Gastrocnemius medialis (tissue), 4 donors: ENCODE data around the gene ANKRD9.

Experiments
- POLR2A ChIP-seq, 2 donors: fragments of 450-650 bp; IDR thresholded peaks; one replicate each; pipeline ENCODE4 v1.6.1; 2017; ENCODE audit warnings: antibody characterized with exemption in 2 of 2, mild to moderate bottlenecking in 2 of 2, moderate library complexity in 2 of 2
- TF ChIP-seq, protein P1 (sequence below), 5 experiments: fragments of 450-650 bp in 3 of 5; fragments of 200-600 bp in 2 of 5; sonication (generic) in 2 of 5; IDR thresholded peaks in 4 of 5; conservative IDR thresholded peaks in 1 of 5; 1 replicate in 4 of 5; 2 replicates in 1 of 5; pipeline ENCODE4 v1.5.1; 2016 to 2019; ENCODE audit warnings: antibody characterized with exemption in 5 of 5, mild to moderate bottlenecking in 3 of 5, moderate library complexity in 3 of 5

DNA sequence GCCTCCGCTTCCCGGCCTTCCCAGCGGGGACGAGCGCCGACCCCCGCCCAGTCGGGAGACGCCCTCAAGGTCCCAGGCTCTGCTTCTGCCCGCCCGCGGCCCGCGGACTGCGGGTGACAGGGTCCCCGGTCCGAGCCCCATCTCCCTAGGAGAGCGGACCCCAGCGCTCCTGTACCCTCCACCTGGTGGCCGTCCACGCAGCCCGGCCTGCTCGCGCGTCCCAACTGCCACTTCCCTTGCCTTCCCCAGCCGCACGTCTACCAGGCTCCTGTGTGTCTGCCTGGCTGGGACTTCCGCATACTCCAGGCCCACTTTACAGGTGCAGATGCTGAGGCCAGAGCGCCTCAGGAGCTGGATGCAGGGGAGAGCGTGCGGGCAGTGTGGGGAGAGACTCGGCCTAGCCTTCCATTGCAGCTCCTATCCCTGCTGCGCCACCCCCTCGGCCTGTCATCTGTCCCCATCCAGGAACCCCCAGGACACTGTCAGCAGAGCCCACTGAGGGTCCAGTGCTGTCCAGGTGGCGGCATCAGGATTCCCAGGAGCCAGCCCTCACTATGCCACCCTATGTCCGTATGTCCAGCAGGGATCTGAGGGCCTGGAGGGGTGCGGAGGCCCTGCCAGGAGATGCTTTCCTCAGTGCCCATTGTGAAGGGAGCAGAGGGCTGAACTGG, 8.0 kb upstream of the ANKRD9 start:
- TF ChIP-seq, protein P1, sequence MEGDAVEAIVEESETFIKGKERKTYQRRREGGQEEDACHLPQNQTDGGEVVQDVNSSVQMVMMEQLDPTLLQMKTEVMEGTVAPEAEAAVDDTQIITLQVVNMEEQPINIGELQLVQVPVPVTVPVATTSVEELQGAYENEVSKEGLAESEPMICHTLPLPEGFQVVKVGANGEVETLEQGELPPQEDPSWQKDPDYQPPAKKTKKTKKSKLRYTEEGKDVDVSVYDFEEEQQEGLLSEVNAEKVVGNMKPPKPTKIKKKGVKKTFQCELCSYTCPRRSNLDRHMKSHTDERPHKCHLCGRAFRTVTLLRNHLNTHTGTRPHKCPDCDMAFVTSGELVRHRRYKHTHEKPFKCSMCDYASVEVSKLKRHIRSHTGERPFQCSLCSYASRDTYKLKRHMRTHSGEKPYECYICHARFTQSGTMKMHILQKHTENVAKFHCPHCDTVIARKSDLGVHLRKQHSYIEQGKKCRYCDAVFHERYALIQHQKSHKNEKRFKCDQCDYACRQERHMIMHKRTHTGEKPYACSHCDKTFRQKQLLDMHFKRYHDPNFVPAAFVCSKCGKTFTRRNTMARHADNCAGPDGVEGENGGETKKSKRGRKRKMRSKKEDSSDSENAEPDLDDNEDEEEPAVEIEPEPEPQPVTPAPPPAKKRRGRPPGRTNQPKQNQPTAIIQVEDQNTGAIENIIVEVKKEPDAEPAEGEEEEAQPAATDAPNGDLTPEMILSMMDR (IDR thresholded peaks at IDR 0.05 in 4 of 5, conservative IDR thresholded peaks at IDR 0.05 in 1 of 5), result no peak
- no peak for TF ChIP-seq POLR2A (IDR thresholded peaks at IDR 0.05)
